ENCODE data around the gene GRM1.

GRCh38 chr6:146209942-146210341 lies 181.1 kb downstream of the GRM1 start:
- TF ChIP-seq CTCF (IDR thresholded peaks at IDR 0.05; ENCODE audit: low read depth, low read length) (no peak), EZH2phosphoT487 (IDR thresholded peaks at IDR 0.05; ENCODE audit: low read depth) (no peak)

Data from OCI-LY3 (cell line).